Measurements from ENCODE around the gene EFHD2. TPM values are rescaled to one million over a fixed set of nuclear protein-coding genes. Genes with fewer than 3 reads are reported as not detected.

EFHD2 gene
- total RNA-seq, 1 experiment from 2014 or later = 48.3 TPM

DNA sequence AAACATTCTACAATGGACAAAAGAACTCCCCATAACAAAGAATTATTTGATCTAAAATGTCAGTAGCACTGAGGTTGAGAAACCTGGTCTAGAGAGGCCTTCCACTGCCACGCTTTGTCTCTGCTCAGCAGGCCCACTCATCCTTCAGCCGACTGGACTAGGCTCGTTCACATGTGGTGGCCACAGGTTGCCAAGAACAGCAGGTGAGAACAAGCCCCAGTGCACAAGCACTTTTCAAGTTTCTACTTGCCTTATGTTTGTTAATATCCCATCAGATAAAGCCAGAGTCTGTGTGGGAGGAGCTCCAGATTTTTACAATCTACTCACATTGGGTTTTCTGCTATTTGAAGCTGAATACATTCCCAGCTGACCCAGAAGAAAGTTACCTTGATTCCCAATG, 9.1 kb upstream of the EFHD2 start:
- Histone ChIP-seq H3K36me3 (replicated peaks; ENCODE audit: control insufficient read depth, insufficient read depth, low read length) (no peaks in the 10 kb centered on the region), H3K27me3 (ENCODE audit: control insufficient read depth, insufficient read depth, low read length) (no peaks in the 10 kb centered on the region), H3K4me3 (ENCODE audit: insufficient read depth, low read depth, low read length) (no peak overlapping the region)
- DNase-seq = no peak

GRCh38 chr1:15401391-15402055, 8.2 kb upstream of the EFHD2 start:
- Histone ChIP-seq H3K36me3 (replicated peaks; ENCODE audit: control insufficient read depth, insufficient read depth, low read length) (no peaks in the 10 kb centered on the region), H3K4me3 (ENCODE audit: insufficient read depth, low read depth, low read length) (no peak overlapping the region), H3K27me3 (ENCODE audit: control insufficient read depth, insufficient read depth, low read length) (no peaks in the 10 kb centered on the region)
- DNase-seq = no peak

DNA sequence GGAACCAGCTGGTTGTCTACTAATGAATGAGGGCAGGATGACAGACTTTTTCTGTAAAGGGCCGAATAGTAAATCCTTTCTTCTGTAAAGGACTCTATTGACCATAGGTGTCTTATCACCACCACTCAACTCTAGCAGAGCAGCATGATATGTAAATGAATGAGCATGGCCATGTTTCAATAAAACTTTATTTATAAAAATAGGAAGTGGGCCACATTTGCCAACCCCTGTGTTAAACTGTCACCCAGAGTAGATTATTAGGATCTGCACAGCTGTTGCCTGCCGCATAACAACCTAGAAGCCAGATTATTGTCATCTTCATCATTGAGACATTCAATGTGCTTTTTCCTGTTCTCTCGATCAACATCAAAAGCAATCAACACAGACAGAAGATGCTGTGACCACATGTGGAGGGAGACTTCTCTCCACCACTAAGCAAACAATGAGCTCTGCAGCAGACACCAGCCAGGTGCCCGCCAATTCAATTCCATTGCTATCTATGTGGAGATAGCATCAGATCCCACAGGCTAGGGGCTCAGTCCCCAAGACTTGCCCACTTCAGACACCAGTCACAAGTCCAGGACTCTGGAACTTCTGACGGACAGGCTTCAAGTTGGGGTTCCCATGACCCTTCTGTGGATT, 6.8 kb upstream of the EFHD2 start:
- DNase-seq = no peak
- Histone ChIP-seq H3K36me3 (replicated peaks; ENCODE audit: control insufficient read depth, insufficient read depth, low read length) (no peaks in the 10 kb centered on the region), H3K4me3 (ENCODE audit: insufficient read depth, low read depth, low read length) (no peak overlapping the region), H3K27me3 (ENCODE audit: control insufficient read depth, insufficient read depth, low read length) (peaks cover 2% of the 10 kb centered on the region)

- Histone ChIP-seq H3K4me3 (ENCODE audit: insufficient read depth, low read depth, low read length) (no peak overlapping the region), H3K27me3 (ENCODE audit: control insufficient read depth, insufficient read depth, low read length) (peaks cover 6% of the 10 kb centered on the region)
- no peak for DNase-seq
Measured at GRCh38 chr1:15403962-15404580, 5.6 kb upstream of the EFHD2 start.

GRCh38 chr1:15405106-15405850, 4.4 kb upstream of the EFHD2 start:
- H3K36me3 ChIP-seq (replicated peaks; ENCODE audit: control insufficient read depth, insufficient read depth, low read length) = no peaks in the 10 kb centered on the region
- H3K27me3 ChIP-seq (ENCODE audit: control insufficient read depth, insufficient read depth, low read length) = peaks cover 11% of the 10 kb centered on the region
- H3K4me3 ChIP-seq (ENCODE audit: insufficient read depth, low read depth, low read length) = no peak overlapping the region
- no peak for DNase-seq

More at GRCh38 chr1:15403962-15404580, 5.6 kb upstream of the EFHD2 start:
- no peaks in the 10 kb centered on the region for H3K36me3 ChIP-seq (replicated peaks; ENCODE audit: control insufficient read depth, insufficient read depth, low read length)

DNA sequence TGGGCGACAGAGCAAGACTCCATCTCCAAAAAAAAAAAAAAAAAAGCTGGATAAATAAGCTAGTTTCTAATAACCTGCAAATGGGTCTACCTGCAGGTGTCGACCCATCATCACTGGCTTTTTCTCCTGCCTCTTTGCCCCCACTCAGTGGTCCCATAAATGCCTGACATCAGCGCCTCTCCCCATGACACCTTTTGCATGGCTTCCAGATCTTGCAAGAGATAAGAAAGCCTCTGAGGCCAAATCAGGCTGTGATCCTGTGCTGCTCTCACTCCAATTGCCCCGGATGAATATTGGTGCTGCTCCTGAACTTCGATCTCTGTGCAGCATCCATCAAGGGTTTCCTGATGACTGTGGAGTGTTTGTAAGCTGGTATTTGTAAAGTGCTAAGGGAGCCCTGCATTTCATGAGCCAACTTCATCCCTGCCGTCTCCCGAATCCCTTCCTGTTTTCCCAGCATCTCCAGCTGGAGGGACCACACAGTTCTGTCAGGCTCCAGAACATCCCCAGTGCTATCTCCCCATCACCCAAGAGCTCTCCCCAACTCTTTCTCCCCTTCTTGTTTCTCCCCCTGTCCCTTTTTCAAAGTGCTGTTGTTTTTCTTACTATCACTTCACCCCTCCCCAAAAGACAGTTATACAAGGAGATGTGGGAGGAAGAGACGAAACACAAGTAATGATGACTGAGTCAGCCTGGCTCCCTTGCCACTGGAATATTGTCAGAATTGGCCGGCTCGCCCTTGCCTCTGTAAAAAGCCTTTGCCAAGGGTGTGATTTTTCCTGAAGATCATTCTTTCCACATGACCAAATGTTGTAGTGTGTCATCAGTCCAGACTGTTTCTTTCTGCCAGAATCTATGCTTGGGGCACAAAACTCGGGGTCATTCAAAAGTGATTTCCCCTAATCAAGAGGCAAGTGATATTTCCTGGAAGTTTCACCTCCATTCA, 2.8 kb upstream of the EFHD2 start:
- DNase-seq = no peak
- Histone ChIP-seq H3K27me3 (ENCODE audit: control insufficient read depth, insufficient read depth, low read length) (peaks cover 24% of the 10 kb centered on the region), H3K36me3 (replicated peaks; ENCODE audit: control insufficient read depth, insufficient read depth, low read length) (no peaks in the 10 kb centered on the region), H3K4me3 (ENCODE audit: insufficient read depth, low read depth, low read length) (no peak overlapping the region)

- DNase-seq = no peak
- no peak overlapping the region for H3K4me3 ChIP-seq (ENCODE audit: insufficient read depth, low read depth, low read length)
- H3K27me3 ChIP-seq (ENCODE audit: control insufficient read depth, insufficient read depth, low read length) = peaks cover 26% of the 10 kb centered on the region
- no peaks in the 10 kb centered on the region for H3K36me3 ChIP-seq (replicated peaks; ENCODE audit: control insufficient read depth, insufficient read depth, low read length)
Measured at GRCh38 chr1:15407580-15407979, 2.1 kb upstream of the EFHD2 start.

- no peak for DNase-seq
- Histone ChIP-seq H3K36me3 (replicated peaks; ENCODE audit: control insufficient read depth, insufficient read depth, low read length) (no peaks in the 10 kb centered on the region), H3K27me3 (ENCODE audit: control insufficient read depth, insufficient read depth, low read length) (peaks cover 26% of the 10 kb centered on the region)
Measured at GRCh38 chr1:15408890-15409387, 749 bp upstream of the EFHD2 start.

GRCh38 chr1:15410223-15410883, 665 bp downstream of the EFHD2 start:
- H3K36me3 ChIP-seq (replicated peaks; ENCODE audit: control insufficient read depth, insufficient read depth, low read length) = no peaks in the 10 kb centered on the region
- H3K4me3 ChIP-seq (ENCODE audit: insufficient read depth, low read depth, low read length) = peak overlapping the region; percentile 63
- peak; percentile 80 for DNase-seq
- peaks cover 26% of the 10 kb centered on the region for H3K27me3 ChIP-seq (ENCODE audit: control insufficient read depth, insufficient read depth, low read length)

More at GRCh38 chr1:15408890-15409387, 749 bp upstream of the EFHD2 start:
- peak overlapping the region; percentile 63 for H3K4me3 ChIP-seq (ENCODE audit: insufficient read depth, low read depth, low read length)

DNA sequence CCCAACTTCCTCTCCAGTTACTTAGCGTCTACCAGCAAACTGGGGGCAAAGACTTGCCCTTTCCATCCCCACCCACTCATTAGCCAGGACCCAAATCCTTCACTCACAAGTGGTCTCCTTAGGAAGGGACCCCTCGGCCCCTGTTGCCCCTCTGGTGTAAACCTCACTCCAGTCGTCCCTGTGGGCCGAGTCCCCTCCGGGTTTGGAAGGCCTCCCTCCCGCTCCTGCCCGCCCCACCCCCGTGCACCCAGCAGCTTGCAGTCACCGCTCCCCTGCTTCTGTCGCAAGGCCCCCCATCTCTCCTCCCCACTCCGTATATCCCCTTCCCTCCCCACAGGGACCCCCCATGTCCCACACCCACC, 1.2 kb downstream of the EFHD2 start:
- peak overlapping the region; percentile 63 for H3K4me3 ChIP-seq (ENCODE audit: insufficient read depth, low read depth, low read length)
- H3K27me3 ChIP-seq (ENCODE audit: control insufficient read depth, insufficient read depth, low read length) = peaks cover 26% of the 10 kb centered on the region
- DNase-seq = peak; percentile 72
- H3K36me3 ChIP-seq (replicated peaks; ENCODE audit: control insufficient read depth, insufficient read depth, low read length) = no peaks in the 10 kb centered on the region

GRCh38 chr1:15411593-15412137, 2.0 kb downstream of the EFHD2 start:
- peaks cover 26% of the 10 kb centered on the region for H3K27me3 ChIP-seq (ENCODE audit: control insufficient read depth, insufficient read depth, low read length)
- DNase-seq = peak; percentile 60
- H3K4me3 ChIP-seq (ENCODE audit: insufficient read depth, low read depth, low read length) = no peak overlapping the region; the same call in 1 of the 2 replicates
- no peaks in the 10 kb centered on the region for H3K36me3 ChIP-seq (replicated peaks; ENCODE audit: control insufficient read depth, insufficient read depth, low read length)

DNA sequence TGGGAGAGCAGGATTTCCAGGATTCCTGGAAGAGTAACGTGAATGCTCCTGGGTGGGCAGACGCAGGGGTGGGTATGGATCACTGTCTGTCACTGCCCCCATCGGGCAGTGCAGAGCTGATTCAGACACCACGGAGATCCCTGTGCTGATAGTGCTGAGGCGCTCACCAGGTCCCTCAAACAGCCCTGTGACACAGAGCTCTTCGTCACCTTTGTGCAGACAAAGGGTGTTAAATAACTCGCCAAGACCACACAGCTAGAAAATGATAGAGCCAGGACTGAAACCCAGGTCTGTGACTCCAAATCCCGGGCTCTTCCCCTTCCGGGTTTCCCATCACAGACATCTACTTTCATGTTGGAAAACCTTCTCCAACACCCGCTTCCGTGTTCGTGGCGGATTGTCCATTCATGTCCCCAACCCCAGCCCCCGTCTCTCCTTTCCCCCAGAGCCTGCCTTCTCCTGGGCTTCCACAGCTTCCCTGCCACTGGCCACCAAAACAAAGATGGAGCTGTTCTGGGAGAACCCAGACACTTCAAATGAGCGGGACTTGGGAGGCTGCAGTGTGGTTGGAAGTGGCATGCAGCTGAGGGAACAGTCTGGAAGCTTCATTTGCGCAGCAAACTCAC, 2.6 kb downstream of the EFHD2 start:
- DNase-seq = no peak
- Histone ChIP-seq H3K27me3 (ENCODE audit: control insufficient read depth, insufficient read depth, low read length) (peaks cover 24% of the 10 kb centered on the region), H3K36me3 (replicated peaks; ENCODE audit: control insufficient read depth, insufficient read depth, low read length) (no peaks in the 10 kb centered on the region), H3K4me3 (ENCODE audit: insufficient read depth, low read depth, low read length) (no peak overlapping the region)

DNA sequence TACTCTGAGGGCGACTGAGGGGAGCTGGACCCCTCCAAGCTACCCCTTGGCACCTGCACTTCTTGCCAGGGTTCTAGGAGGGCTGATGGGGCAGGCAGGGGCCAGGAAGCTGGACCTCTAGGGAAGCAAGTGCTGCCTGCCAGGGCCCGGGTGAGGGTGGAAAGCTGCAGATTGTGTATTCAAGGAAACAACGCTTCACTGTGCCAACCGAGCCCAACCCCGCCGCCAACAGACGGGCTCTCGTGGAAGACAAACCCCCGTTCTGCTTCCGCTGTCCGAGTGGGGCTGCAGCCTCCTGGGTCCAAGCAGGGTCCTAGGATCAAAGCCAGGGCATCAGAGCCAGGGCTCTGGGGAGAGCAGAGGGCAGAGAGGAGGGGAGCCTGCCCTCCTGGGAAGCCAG, 3.2 kb downstream of the EFHD2 start:
- H3K36me3 ChIP-seq (replicated peaks; ENCODE audit: control insufficient read depth, insufficient read depth, low read length) = no peaks in the 10 kb centered on the region
- peak; percentile 52 for DNase-seq
- no peak overlapping the region for H3K4me3 ChIP-seq (ENCODE audit: insufficient read depth, low read depth, low read length)
- H3K27me3 ChIP-seq (ENCODE audit: control insufficient read depth, insufficient read depth, low read length) = peaks cover 24% of the 10 kb centered on the region
